NOMO-1 treated with dmso at 0.1 percent for 144 hours (cell line): Measurements from ENCODE around the gene CBX3.
"Not testable (repeated sequence)": the region's sequence is repeated elsewhere in the genome, so short reads cannot be mapped to it uniquely, and the experiment has no call there.

Experiments
- DNase-seq: peaks from one replicate; lab custom pipeline; 2025; ENCODE audit not compliant: unreplicated experiment; lab: John Stamatoyannopoulos, UW

Gene CBX3

DNA sequence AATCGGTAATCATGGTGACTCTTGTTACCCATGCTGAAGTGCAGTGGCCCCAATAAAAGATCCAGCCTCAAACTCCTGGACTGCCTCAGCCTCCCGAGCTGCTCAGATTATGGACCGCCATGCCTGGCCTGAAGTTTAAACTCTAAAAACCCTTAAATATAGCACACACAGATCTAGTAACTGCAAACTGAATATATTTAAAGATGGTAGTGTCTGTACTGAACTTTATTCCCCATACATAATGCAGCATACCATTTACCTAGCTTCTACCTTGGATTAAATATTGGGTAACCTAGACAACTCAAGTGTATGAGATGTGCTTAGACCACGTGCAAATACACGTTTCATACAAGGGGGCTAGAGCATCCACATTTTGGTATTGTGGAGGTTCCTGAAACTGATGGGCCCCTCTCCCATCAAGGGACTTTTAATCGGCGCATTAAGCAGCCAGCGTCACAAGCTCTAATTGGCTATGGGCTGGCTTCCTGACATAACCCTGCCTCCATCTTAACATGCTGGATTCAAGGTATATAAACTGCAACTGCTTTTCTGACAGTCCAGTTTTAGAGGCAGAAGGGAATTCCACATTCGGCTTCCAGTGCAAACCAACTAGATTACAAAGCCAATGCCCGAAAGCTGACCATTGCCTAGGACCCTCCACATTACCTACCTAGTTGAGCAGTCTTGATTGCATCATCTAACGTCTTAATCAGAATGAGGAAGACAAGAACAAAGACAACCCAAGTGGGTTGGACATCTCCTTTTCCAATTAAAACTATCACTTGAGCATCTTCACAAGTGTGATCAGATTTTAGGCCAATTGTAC is 14.0 kb upstream of the CBX3 start:
- DNase-seq: no peak

DNA sequence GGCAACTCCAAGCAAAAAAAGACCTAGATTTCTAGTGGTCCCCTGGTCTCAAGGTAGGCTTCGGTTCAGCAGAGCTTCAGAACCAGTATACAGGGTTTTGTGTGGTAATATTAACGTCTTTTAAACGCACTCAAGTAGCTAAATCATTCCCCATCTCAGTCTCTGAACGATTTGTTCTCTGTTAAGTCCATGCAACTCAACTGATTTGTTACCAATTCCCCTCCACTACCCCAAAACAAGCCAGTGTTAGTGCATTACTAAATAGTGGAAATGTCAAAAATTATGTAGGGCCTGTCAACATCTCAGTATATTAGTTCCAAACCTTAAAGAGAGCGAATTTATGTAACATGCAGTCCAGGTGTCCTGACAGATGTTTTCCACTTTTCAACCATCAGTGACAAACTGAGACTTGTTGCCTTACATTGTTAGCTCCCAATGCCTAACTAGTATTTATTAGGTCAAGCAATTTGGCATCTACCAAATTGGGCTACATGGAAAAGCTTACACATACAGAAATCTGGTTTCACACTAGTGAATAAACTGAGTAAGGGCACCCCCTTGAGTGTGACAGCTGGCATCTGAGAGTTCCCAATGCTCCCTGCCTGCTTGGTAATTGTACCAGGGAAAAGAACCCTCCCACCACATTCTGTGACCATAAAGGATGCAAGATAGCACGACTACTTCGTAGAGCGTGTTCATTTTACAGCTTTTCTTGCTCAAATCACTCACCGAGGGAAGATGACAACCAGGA is 13.2 kb upstream of the CBX3 start:
- DNase-seq: no peak

DNA sequence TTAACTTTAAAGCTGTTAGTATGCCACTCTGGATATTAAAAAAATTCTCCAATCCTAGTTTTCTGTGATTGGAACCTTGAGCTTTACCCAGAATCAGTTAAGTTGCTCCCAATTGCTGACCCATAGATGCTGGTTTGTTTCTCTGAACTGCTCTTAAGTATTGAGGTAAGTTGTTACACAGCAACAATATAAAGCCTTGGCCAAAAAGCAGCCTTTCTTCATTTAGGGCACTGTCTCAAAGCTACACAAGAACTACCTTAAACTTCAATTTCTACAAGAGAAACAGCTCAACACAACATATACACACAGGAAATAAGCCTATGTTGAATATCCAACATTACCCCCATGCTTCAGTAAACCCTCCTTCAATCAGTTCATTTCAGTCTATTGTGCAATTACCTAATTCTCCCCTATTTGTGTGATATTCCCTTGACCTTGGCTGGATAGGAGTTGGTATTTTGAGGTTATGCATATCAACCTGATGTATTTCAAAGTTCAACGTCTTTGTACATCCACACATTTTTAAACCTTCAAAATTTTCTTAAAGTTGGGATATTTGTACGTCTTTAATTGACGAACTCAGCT is 12.5 kb upstream of the CBX3 start:
- DNase-seq: no peak

DNA sequence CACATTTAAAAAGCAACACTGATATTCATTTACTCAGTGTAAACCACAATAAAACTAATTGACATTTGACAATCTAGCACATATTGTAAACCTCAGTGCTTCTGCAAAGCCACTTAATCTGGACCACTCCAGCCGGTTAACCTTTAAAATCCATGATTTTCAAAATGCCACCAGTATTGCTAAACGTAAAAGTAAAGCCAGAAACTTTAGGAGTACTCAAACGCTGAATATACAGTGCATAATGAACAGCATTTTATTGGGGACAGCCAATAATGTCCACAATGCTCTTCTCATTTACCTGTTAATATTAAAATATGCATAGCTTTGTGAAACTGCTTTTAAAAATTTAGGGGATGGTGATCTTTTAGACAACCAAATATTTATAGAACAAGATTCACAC is 11.8 kb upstream of the CBX3 start:
- no peak for DNase-seq

DNA sequence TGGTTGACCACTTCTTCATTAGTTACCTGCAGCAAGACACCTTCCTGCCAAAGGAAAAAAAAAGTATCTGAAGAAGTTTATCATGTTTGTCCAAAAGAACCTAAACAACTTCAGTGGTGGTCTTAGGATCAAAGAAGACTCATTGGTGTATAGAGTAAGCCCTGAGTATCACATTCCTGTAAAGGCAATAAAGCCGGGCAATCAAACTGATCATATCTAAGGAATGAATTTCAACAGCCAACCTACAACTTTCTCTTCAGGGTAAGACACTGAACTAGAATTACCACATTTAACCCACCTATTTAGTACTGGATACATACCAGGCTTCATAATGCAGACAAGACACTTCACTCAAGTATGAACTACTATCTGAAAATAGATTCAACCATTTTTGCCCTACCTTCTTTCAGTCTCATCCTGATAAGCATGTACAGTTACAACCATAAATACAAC is 11.1 kb upstream of the CBX3 start:
- DNase-seq: no peak

DNA sequence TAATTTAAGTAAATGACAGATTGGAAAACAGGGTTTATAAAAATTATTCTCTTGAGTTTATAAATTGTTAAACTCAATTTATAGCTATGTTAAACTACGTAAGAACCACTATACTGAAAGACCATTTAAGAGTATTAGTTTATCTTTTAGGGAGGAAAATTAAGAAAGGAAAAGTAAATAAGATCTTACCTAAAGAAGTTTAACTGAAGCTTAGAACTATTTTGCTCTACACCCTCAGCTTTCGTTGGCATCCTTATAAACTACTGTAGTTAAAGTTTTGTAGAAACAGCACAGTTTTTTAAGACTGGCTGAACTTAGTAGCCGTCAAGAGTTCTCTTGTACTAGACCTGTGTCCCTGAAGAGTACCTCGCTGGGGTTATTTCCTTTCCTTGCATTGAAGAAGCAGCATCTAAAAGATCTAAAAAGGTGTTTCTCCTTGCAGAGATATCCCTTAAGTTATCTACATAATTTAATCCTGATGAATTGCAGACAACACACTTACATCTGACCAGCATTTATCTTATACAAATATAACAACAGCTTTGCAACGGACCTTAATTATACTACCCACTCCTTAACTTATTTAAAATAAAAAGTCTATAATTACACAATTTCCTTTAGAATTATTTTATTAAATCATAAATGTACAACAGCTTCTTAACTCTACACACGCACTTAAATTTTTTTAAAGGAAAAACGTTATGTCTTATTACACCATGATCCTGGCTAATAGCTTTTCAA is 10.1 kb upstream of the CBX3 start:
- no peak for DNase-seq

DNA sequence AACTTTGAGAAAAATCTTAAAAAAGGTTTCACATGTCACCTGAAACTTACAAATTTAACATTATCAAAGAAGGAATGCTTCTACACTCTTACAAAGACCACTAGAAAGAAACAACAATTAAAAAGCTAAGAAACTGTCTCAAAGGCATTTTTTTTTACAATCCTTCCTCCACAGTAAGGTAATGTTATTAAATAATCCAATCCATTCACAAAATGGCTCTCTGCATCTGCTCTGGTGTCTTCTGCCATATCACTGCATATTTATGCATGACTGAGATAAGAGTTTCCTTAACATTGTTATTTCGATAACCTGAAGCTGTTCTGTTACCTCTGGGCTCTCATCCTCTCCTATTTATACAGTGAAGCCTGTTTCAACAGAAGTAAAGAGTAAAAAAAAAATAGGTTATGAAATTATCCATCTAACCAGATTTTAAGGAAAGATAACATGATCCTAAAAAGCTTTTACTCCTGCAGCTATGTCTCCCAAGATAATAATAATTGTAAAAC is 9.5 kb upstream of the CBX3 start:
- DNase-seq: no peak

DNA sequence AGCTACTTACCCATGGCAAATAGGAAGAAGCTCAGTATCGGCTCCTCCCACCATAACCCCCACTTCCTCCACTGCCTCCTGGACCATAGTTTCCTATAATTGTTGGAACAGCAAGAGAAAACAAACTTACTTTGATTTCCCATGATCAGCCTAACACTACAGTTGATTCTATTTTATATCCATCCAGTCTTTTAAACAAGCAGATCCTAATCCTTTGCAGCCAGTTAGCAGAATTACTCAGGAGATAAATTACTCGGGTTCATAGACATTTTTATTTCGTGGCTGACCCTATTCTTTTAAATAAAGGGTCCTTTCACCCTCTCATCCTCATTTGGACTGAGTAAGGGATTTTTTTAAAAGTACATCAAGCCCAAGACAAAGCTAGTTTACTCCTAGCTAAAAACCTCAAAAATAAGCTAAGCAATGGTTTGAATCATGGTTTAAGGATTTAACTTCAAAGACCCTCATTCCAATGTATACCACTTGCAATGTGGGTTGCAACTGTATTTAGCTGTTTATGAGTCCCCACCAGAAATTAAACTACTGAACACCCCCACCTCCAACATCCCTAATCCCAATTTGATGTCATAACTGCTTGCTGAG is 9.0 kb upstream of the CBX3 start:
- no peak for DNase-seq

DNA sequence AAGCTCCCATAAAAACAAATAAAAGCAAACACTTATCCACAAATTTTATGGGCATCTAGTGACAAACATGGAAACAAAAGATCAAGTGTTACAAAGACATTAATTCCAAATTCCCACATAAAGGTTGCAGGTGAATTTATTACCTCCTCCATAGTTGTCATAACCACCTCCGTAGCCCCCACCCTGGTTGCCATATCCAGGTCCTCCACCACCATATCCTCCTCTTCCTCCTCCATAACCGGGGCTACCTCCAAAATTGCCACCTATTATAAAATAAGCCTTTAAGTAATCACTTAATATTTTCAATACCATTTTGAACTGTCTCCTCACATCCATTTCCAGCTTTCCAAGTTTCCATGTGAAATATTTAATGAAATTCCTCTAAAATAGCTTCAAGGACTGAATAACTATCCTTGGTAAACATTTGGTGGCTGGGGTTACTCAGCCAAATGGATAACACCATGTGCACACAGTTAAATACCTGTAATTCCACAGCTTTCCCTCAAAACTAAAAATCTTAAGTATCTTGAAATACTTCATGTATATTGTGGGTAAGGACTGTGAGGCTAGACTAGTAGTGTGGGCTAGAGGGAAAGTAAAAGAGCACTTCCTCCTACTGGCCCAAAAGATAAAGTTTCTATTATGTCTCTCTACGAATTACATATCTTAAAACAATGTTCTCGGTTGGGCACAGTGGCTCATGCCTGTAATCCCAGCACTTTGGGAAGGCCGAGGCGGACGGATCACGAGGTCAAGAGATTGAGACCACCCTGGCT is 7.9 kb upstream of the CBX3 start:
- DNase-seq: no peak

DNA sequence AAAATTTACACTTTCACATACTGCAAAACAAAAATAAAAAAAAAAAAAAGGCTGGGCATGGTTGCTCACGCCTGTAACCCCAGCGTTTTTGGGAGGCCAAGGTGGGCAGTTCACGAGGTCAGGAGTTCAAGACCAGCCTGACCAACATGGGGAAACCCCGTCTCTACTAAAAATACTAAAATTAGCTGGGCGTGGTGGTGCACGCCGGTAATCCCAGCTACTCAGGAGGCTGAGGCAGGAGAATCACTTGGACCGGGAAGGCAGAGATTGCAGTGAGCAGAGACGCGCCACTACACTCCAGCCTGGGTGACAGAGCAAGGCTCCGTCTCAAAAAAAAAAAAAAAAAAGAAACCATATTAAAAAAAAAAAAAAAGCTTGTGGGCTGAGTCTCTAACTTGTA is 6.8 kb upstream of the CBX3 start:
- DNase-seq: not testable (repeated sequence)

DNA sequence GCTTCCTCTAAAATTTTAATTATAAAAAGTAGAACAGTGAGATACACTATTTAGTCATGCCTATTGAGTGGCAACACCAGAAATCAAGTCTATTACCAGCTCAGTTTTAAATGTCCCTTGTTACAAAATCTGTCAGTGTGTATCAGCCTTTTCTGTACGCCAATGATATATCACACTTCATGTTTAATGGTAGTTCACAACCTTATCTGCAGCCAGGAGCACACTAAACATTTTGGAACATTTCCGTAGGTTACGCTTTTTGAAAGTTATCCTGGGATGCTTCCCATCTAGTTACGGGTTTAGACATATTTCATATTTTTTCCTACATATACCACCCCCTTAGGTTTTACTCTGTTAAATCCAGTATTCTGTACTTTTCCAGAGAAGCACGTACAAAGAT is 6.4 kb upstream of the CBX3 start:
- DNase-seq: no peak

DNA sequence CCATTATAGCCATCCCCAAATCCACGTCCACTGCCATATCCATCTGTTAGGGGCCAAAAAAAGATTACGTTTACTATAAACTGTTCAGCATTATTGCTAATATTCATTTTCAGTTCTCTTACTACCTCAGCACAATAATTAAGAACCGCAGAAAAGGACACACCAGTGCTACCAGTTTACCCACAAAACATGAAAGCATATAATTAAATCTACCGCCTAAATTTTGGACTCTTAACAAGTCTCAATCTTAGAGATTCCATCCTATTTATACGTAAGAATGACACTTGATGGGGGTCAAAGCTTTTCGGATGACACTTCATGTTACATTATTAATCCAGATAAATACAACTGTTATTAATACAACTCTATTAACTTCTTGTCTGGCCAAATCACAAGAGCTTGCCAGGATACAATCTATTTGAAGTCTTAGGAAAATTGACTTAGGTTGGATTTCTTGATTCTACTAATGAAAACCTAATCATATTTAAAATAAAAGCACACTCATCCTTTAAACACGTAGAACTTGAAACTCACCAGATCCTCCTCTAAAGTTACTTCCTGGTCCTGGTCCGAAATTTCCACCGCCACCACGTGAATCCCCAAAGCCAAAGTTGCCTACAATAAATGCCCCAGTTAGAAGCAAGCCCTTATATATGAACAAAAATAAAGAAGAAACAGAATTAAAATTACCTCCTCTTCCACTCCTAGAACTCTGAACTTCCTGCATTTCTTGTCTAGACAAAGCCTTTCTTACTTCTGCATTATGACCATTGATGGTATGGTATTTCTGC is 5.5 kb upstream of the CBX3 start:
- peak; percentile 31 for DNase-seq

DNA sequence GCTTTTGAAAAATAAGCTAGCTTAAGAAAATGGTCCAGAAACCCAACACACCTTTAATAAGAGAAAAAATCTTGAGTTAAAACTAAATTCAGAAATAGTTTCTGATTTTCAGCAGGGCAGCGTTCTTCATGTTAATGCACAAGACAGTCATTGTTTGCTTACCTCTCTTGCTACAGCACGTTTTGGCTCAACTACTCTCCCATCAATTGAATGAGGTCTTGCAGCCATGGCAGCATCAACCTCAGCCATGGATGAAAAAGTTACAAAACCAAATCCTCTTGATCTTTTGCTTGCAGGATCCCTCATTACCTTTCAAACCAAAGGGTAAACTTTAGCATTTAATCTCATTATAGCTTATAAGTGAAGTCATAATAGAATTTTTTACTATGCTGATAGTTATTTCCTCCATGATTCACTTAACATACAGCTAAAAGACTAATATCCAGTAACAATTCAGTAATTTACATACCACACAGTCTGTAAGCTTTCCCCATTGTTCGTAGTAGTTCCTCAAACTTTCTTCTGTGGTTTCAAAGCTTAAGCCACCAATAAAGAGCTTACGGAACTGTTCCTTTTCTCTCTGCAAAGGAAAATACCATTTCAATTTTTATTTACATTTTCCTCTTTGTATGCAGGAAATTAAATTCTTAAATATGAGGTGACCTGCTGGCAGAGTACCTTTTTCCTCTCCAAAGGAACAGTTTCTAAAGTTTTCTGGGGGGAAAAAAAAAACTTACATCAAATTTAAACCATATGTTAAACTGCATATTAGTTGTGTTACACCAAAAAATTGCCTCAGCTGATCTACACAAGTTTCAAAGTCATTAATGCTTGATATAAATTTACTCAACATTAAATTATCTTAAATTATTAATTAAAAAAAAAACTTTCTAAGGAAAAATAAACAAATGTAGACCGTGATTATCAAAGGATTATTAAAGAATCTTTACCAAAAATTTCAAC is 4.1 kb upstream of the CBX3 start:
- DNase-seq: peak; percentile 83

DNA sequence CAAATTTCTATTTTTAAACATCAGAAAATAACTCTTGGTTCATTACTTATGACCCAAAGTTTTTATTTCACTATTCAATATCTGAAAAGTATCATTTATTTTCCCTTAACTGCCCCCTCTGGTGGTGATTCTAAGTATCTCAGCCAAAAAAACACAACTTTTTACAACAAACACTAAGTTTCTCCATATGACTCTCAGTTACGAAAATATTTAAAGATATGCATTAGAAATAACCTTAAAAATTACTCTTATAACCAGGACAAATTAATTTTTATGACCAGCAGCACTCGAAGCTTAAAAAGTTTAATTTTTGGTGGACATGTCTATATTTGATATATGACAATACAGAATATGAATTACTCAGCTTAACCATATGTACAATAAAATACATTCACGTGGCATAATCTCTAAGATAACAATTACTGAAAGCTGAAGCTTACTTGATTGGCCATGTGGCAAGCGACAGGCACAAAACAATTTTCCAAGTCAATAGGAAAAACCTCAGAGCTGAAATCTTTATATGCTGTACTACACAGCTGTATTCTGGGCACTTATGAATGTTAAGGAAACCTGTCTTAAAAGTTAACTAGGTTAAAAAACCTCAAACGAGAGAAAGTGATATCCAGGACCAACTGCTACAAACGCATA is 3.3 kb upstream of the CBX3 start:
- DNase-seq: no peak

DNA sequence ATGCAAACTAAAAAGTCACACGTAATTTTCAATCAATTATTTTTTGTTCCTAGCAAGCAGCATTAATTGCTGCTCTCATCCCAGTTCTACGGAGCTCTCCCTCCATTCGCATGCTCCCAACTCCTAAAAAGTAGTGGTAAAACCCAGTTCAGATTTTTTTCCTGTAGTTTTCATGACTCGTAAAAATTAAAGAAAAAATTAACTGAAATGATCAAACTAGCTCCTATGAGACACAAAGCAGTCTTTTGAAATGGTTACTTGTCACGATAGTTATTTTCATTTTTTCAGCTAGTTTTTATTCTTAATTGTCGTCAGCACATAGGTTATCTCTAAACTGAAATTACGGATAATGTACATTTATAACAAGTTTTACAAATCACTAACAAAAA is 2.8 kb upstream of the CBX3 start:
- no peak for DNase-seq

DNA sequence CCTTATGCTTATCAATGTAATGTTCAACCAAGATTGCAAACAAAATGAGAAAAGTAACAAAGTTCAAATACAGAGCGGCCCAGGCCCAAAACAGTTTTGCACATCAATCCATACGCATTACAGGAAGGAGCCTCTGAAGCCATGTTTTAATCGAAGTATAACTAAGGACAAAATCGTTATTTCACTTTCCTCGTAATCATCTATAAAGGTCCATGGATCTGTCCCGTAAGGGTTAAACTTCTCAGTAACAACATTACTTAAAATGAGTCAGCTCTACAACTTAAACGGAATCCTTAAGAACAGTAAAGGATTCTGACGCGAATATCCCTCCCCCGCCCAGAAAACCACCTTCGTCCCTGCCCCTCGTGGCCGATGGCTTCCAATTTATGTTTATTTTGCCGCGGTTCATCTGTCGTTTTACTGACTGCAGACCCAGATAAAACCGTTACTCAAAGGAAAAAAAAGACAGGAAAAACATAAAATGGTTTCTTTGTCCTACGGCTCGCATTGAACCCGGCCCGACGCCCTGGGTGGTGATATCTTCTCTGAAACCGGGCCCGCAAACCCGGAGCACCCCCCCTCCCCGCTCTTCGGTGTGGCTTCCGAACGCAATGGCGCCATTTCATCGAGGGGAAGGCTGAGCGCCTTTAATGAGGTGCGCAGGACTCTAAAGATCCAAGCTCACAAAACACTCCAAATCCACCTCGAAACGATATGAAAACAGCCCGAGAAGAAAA is 2.1 kb upstream of the CBX3 start:
- no peak for DNase-seq

DNA sequence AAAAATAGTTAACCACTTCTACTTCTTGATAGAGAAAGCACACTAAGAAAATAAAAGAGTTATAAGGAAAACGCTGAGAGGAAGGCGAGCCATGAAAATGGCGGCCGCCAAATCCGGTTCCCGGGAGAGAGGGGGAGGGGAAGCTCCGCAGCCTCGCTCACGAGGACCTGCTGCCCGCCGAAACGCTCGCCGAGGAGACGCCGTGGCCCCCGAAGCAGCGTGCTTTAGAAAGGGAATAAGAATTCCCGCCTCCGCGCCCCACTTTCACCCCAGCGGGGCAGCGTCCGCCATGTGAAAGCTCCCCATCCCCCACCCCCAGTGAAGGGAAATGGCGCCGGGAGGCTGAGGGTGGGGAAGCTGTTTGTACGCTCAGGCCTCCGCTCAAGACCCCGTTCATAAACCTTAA is 1.5 kb upstream of the CBX3 start:
- DNase-seq: peak; percentile 69
